AG08395 (cell line): Measurements from ENCODE around the gene DNAAF6.

Experiments
- DNase-seq: peaks from one replicate; pipeline ENCODE4 v3.0.0; 2012; ENCODE audit warnings: mixed read lengths, low spot score

Gene DNAAF6

GRCh38 chrX:107293056-107293455 lies 86.6 kb downstream of the DNAAF6 start:
- no peak for DNase-seq
